PFSK-1 (cell line): Measurements from ENCODE around the gene NKAIN2.

ENCODE experiments used
- FOXP2 ChIP-seq: optimal IDR thresholded peaks from 2 replicates; pipeline ENCODE3; 2011; ENCODE audit warnings: borderline replicate concordance, control low read depth, inconsistent platforms; ENCODE audit not compliant: insufficient read depth; ENCODE audit errors: extremely low read length, extremely low read depth
- POLR2AphosphoS5 ChIP-seq: IDR thresholded peaks from 2 replicates; pipeline ENCODE4 v1.6.1; 2012; ENCODE audit warnings: low read depth, mild to moderate bottlenecking, control low read depth, low read length, moderate library complexity
- SIN3A ChIP-seq: IDR thresholded peaks from 2 replicates; pipeline ENCODE4 v1.6.1; 2012; ENCODE audit warnings: mild to moderate bottlenecking, low read length, moderate library complexity, borderline replicate concordance; ENCODE audit not compliant: insufficient read depth
- TAF1 ChIP-seq: IDR thresholded peaks from 2 replicates; pipeline ENCODE4 v1.6.1; 2012; ENCODE audit warnings: low read length, control low read depth, borderline replicate concordance; ENCODE audit not compliant: insufficient read depth
- TF ChIP-seq, protein P1 (sequence below), 2 experiments: IDR thresholded peaks; 2 replicates each; pipeline versions ENCODE4 v1.6.1 to v1.8.0; 2011 to 2012; ENCODE audit warnings: low read depth in 2 of 2, low read length in 2 of 2, control low read depth in 1 of 2, inconsistent platforms in 1 of 2, mild to moderate bottlenecking in 1 of 2, moderate library complexity in 1 of 2; ENCODE audit not compliant: insufficient read depth in 1 of 2

Gene NKAIN2

DNA sequence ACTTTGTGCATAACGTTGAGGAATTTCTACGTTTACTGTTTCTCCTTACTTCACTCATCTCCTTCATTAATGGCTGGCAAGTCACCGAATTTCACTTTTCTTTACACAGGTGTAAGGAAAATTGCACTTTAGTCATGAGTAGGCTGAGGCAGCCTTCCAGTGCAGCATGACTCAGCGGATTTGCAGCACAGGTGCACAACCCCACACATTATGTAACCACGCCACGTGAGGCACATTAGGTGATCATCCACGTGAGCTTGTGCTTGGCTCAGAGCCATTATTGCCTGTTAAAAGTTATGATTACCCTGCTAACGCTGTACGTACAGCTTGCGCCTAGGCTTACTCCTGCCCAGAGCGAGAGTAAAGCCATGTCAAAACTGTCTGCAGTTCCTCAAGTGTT, 158.8 kb downstream of the NKAIN2 start:
- TF ChIP-seq POLR2AphosphoS5: no peak
- TF ChIP-seq, protein P1, sequence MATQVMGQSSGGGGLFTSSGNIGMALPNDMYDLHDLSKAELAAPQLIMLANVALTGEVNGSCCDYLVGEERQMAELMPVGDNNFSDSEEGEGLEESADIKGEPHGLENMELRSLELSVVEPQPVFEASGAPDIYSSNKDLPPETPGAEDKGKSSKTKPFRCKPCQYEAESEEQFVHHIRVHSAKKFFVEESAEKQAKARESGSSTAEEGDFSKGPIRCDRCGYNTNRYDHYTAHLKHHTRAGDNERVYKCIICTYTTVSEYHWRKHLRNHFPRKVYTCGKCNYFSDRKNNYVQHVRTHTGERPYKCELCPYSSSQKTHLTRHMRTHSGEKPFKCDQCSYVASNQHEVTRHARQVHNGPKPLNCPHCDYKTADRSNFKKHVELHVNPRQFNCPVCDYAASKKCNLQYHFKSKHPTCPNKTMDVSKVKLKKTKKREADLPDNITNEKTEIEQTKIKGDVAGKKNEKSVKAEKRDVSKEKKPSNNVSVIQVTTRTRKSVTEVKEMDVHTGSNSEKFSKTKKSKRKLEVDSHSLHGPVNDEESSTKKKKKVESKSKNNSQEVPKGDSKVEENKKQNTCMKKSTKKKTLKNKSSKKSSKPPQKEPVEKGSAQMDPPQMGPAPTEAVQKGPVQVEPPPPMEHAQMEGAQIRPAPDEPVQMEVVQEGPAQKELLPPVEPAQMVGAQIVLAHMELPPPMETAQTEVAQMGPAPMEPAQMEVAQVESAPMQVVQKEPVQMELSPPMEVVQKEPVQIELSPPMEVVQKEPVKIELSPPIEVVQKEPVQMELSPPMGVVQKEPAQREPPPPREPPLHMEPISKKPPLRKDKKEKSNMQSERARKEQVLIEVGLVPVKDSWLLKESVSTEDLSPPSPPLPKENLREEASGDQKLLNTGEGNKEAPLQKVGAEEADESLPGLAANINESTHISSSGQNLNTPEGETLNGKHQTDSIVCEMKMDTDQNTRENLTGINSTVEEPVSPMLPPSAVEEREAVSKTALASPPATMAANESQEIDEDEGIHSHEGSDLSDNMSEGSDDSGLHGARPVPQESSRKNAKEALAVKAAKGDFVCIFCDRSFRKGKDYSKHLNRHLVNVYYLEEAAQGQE (IDR thresholded peaks at IDR 0.05; ENCODE audit: insufficient read depth in 1 of 2, low read depth in 2 of 2, low read length in 2 of 2): no peak
- no peak for TF ChIP-seq TAF1
- TF ChIP-seq SIN3A: no peak
- no peak for TF ChIP-seq FOXP2

DNA sequence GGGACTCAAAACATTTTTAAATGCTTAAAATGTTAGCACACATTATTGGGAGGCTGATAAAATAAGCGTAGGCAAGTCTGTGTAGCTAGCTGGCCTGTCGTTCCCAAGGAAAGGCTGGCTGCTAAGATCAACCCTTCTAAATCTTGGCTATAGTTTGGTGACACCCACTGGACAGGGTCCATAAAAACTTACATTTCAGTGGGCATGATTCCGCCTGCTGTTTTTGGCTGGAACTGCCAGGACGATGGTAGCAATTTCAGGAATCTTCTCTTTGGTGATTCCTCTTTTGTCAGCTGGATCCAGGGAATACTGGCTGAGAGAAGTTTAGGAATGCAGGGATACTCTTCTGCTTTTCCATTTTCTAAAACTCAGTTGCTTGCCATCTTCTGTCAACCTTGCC, 162.2 kb downstream of the NKAIN2 start:
- TF ChIP-seq FOXP2 (no peak), SIN3A (no peak), POLR2AphosphoS5 (no peak), TAF1 (no peak)
- TF ChIP-seq, protein P1 (IDR thresholded peaks at IDR 0.05; ENCODE audit: insufficient read depth in 1 of 2, low read depth in 2 of 2, low read length in 2 of 2): no peak

DNA sequence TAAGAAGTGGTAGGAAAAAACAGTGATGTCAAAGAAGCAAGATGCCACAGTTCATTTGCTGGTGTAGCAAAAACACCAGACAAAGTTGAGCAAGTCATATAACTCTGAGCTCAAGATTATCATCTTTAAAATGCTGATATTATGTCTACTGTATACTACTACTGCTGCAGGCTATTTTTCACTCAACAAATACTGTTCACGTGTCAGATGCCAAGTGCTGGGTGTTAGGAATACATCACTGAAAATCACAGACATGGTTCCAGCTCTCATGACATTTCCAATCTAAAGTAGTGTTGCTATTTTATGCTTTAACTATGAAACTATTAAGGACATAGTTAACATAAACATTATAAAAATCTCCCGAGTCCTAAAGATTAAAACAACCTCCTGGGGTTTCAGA, 163.0 kb downstream of the NKAIN2 start:
- TF ChIP-seq SIN3A (no peak), TAF1 (no peak), FOXP2 (no peak), POLR2AphosphoS5 (no peak)

DNA sequence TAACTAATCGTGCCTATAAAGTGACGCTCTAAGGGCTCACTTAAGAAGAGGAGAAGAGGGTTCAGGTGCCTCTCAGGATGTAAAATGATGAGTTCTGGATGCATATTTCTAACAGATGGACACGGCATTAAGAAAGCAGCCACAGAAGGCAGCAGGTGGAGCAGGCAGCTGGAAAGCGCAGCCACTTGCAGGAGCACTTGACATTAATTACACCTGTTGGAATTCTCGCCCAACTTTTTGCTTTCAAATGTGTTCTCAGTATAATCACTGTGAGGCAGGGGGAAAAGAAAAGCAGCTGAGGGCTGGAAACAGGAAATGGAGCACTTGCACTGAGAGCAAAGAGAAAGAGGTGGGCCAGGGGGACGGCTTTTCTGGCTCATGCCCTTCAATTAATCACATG, 164.2 kb downstream of the NKAIN2 start:
- TF ChIP-seq SIN3A (no peak), POLR2AphosphoS5 (no peak), TAF1 (no peak), FOXP2 (no peak)
- TF ChIP-seq, protein P1 (IDR thresholded peaks at IDR 0.05; ENCODE audit: insufficient read depth in 1 of 2, low read depth in 2 of 2, low read length in 2 of 2): no peak

DNA sequence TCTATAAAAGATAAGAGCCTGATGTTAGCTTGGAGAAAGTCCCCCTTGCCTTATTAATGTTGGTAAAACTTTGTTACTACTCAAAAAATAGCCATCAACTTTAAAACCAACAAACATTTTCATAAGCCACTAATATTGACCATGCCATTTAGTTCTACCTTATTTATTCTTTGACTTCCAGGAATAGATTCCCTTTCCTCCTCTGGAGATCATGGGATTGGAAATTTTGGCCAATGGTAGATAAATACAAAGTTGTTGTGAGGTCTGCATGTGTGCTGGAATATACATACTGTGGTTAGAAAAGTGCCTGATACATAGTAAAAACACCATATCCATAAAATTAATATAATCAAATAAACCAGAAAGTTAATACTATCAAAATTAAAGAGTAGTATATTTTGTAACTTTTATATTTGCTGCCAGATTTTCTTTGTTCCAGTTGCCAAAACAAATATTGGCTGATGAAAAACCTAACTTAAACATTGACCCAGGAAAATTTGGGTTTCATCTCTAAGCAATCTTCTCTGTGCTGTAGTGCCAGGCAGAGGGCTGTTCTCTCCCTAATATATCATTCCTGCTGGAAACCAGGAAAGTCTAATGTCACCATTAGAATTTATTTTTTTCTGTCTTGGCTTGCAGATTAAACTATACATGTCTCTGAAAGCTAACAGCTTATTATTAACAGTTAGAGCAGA, 169.1 kb downstream of the NKAIN2 start:
- TF ChIP-seq, protein P1 (IDR thresholded peaks at IDR 0.05; ENCODE audit: insufficient read depth in 1 of 2, low read depth in 2 of 2, low read length in 2 of 2): no peak
- TF ChIP-seq SIN3A (no peak), FOXP2 (no peak), TAF1 (no peak), POLR2AphosphoS5 (no peak)
